HG03342 (cell line): ENCODE data around the gene TRIO.

Experiments used
- ATAC-seq: cut with Tn5 transposase; IDR thresholded peaks from one replicate; pipeline ENCODE4 v1.9.1; 2021; ENCODE audit warnings: mild to moderate bottlenecking, moderate library complexity; ENCODE audit not compliant: unreplicated experiment

TRIO gene

DNA sequence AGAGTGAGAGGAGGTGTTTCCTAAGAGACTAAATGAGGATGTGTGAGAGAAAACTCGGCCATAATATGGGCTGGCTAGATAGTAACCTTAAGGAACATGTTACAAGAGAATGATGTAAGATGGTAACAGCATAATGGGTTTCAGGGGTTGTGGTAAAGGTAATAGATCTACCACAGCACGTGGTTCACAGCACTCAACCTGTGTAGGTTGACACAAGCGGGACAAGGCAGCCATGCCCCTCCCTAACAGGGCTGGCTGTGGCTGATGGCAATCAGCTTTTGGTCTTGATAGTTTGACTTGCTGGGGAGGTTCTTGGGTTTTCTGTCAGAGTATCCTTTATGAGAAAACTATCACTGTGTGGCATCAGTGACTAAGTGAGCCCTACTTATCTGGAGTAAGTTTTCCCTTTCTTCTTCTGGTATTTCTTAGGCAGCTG is 138.6 kb downstream of the TRIO start:
- peak; percentile 61 for ATAC-seq

DNA sequence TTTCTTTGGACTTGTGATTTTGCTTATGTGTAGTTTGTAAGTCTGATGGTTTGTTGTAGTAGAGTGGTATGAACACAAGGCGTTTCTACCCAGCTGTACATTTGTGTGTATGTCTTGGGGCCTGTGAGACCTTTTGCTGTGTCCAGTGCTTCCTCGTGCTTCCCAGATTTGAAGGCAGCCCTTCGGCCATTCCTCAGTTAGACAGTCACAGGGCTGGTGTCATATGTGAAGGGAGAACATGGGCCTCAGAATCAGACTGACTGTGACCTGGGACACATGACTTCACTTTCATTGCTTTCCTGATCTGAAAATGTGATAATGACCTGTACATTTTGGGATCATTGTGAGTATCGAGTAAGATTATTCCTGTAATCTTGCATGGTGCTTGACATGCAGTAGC is 140.0 kb downstream of the TRIO start:
- no peak for ATAC-seq

- no peak for ATAC-seq
Observed at GRCh38 chr5:14284392-14285148, 141.4 kb downstream of the TRIO start.

DNA sequence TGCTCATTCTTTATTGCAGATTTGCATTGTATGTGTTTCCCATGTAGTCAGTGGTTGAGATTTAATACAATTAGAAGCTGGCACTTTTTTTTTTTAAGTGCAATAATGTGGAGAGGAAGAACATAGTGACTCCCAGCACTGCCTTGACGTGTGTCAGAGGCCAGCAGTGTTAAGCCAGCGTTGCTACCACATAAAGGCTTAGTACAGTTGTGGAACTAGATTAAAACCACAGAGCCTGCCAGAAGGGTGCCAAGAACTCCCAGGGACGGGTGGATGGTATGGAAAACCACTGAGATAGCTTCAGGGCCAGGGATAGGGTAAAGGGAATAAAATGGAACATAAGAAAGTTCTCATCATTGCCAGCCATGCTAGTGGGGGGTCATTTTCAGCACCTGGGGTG is 142.9 kb downstream of the TRIO start:
- ATAC-seq: no peak

DNA sequence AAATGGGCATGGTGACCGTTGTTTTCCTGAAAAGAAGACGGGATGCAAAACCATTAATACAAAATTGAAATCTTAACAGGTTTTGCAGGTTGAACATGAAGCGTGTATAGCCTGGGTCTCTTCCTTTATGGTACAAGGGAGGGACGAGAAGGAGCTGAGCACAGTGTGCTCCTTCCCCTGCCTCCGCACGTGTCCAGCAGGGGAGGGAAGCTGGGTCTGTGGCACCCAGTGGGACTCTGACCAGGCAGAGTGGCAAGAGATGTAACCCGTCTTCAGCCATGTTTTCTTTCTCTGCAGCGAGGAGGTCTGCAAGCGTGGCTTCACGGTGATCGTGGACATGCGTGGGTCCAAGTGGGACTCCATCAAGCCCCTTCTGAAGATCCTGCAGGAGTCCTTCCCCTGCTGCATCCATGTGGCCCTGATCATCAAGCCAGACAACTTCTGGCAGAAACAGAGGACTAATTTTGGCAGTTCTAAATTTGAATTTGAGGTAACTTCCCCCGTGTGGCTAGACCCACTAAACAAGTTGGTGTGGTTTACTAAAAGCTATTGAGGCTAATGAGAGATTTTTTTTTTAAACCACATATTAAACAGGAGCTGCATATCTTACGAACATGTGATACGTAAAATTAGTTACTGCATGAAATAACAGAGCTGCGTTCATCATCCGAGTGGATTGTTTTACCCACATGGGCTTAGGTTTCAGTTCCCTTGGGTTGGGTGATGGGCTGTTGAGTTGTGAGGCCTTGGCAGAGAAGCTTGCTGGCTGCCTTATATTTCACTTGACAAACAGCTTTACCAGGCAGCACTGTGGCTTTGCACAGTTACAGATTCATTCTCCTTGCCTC is 143.7 kb downstream of the TRIO start:
- peak; percentile 93 for ATAC-seq

DNA sequence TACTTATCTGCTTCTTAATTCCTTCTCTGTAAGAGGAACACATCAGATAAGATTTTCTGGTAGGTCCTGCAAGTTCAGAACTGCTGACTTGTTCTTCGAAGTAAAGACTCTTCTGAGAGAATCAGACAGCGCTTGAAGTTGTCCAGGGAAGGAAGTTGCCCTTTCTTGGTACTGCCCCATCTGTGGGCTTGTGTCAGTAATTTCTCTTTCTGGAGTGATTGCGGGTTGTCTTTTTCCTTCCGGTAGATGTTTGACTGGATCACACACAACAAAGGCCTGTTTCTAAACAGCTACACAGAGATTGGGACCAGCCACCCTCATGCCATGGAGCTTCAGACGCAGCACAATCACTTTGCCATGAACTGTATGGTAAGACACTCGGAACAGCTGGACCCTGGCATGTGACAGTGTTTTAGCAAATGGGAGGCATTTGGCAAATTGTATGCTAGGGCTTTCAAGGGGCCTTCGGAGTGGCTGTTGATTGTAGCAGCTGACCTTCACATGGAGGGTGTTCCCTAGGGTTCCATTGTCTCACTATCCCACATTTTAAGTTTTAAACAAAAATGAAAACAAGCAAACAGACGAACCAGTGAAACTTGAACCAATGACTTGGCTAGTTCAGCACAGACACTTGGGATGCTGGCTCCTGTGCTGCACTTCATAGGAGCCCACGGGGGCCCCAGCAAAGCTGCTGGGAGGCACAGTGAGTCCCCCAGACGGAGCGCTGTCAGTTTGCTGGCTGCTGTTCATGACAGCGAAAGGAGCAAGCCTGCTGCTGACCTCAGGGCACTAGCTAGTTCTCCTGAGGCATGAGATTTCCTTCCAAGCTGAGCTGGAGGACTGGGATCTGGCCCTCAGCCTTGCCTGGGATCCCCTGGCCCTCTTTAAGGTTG is 149.9 kb downstream of the TRIO start:
- ATAC-seq: no peak

DNA sequence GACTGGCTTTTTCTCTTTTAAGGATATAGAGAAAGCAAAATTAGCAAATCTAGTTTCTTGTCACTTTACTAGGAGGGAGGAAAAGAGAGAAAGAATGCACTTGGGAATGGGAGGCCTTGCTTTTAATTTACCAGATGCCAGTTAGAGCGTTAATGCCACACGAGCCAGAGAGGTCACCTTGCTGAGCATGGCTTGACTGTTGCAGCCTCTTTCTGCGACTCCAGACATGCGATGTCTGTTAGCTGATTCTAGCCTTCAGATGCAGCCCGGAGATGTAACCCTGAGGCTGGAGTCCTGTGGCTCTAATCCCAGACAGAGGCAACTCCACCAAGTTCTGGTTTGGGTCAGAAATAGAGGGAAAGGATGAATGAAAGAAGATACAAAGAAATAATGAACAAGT is 152.5 kb downstream of the TRIO start:
- ATAC-seq: no peak

DNA sequence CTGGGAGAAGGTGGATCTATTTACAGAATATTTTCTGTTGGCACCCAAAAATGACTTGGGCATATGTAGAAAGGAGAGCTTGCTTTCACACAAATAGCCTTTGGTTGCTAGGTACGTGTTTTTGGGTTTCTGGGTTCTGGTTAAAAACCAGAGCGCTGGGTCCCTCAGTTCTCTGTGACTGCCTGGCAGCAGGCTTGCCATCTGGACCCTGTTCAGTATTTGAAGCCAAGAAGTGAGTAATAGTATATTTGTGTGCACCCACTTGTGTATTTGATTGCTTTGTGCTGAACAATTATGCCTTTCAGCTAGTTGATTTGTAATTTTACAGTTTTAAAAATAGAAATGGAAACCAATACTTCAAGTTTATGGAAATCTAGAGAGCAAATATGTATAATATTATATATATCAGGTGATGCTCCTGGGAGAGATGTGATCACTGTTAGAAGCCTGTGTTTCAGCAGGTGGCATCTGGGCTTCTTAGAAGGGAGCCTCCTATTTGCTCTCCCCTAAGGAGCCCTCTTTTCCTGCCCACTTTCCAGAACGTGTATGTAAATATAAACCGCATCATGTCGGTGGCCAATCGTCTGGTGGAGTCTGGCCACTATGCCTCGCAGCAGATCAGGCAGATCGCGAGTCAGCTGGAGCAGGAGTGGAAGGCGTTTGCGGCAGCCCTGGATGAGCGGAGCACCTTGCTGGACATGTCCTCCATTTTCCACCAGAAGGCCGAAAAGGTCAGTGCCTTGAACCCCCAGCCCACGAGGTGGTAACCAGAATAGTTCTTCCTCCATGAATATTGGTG is 153.6 kb downstream of the TRIO start:
- ATAC-seq: no peak

DNA sequence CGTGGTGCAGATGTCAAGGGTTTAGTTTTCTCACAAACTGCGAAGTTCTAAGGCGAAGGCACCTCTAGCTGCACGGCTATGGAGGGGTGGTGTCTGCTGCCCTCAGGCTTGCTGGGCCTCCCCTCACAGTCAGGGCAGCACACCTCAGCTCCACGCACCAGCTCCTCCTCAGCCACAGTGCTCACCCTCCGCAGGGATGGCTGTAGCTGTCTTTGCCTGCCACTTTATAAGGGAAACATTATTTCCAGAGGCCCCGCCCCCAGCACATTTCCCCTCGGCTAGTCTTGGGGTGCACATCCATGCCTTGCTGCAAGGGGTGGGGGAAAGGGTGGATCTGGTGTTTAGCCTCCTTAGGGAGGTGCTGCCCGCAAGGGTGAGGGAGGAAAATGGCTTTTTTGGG is 154.6 kb downstream of the TRIO start:
- no peak for ATAC-seq

GRCh38 chr5:14298126-14298847 is 155.1 kb downstream of the TRIO start:
- ATAC-seq: no peak

GRCh38 chr5:14299666-14300065 is 156.5 kb downstream of the TRIO start:
- ATAC-seq: no peak

DNA sequence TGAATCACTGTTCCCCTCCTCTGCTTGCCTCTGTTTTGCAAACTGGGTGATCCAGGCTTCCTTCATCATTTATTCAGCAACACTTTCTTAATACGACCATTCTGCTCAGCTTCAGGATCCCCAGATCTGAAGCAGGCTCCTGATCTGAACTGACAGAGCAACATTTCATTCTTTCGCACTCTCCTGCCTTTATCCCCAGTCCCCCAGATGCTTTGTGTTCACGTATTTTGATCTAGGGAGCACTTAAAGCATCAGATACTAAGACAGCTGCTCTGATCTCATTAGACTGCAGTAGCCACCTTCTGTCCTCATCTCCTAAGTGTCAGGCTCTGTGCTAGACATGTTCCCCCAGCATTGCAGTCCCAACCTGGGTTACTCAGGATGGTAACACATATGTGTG is 158.0 kb downstream of the TRIO start:
- ATAC-seq: no peak

DNA sequence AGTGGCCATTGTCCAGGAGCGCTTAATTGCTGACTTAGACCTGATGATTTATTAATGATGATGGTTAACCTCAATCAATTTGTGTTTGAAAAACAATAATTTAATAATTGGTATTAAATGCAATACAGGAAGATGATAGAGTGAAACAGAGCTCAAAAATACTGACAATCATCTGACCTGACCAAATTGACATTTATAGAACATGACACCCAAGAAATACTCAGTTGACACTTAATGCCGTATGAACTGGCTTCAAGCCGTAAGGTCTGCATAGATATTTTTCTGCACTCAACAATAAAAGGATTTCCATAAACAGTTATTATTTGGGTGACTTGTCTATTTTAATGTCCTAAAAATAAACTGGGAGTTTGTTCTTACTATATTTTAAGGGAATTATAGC is 159.2 kb downstream of the TRIO start:
- no peak for ATAC-seq

- no peak for ATAC-seq
Observed at GRCh38 chr5:14305045-14305444, 161.9 kb downstream of the TRIO start.

DNA sequence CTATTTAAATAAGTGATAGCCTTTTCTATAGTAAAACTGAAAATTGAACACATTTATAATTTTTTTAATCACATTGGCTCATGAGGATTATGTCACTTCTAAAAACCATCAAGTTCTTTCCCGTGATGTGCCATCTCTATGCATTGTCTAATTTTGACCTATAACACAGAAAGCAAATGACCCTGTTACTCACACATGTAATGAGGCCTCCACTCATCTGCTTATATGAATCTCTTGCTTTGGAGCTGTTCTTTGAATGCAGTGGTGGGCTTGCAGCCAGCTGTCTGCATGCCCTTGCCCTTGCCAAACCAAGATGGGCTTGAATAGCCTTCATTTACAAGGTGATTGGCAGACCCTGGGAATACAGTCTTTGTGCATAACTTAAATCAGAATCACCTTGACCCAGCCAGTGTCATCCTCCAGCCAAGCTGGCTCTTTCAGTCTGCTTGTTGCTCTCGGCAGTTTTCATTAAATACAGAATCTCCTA is 163.2 kb downstream of the TRIO start:
- no peak for ATAC-seq

- ATAC-seq: no peak
Observed at GRCh38 chr5:14308384-14309154, 165.4 kb downstream of the TRIO start.

GRCh38 chr5:14309199-14309598 is 166.1 kb downstream of the TRIO start:
- no peak for ATAC-seq

DNA sequence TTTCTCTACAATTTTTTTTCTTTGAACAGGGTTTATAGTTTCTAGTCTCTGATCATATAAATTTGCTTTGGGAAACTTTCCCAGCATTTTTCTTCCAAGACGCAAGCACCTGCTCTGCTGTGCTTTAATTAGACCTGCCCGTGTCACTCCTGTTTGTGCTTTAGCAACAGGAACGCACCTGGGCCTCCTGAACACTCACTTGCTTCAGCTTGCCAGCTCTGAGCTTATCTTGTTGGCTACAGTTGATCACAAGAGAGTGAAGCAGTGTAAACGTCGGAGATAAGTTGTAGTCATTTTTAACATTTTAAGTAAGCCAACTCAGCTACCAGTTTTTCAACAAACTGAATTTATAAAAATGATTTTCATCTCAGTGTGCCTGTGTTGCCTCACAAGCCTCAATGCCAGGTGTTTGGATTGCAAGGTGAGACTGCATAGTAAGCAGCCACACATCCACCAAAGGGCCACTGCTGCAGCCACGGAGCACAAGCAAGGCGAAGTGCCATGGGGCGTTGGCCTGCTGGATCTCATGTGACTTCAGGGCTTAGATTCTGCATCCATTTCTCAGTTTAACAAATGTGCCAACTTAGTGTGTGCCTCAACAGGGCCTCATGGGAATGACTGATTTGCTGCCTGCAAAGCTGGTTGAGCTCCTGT is 166.9 kb downstream of the TRIO start:
- ATAC-seq: no peak
